H1 (cell line): Measurements from ENCODE around the gene PPP1R9A. TPM values are rescaled to one million over a fixed set of nuclear protein-coding genes. Genes with fewer than 3 reads are reported as not detected.

Experiments used
- BCL11A ChIP-seq, 2 experiments: IDR thresholded peaks; one replicate each; pipeline ENCODE4 v1.6.1; 2011; ENCODE audit warnings: low read depth in 2 of 2, low read length in 2 of 2, mild to moderate bottlenecking in 2 of 2
- RBBP5 ChIP-seq: IDR thresholded peaks from 2 replicates; pipeline ENCODE4 v1.7.1; 2012; ENCODE audit warnings: low read depth, mild to moderate bottlenecking, inconsistent platforms, low read length, moderate library complexity, borderline replicate concordance
- RNF2 ChIP-seq: fragments of 200-900, 300-1000 bp; sonication (generic); IDR thresholded peaks from 2 replicates; pipeline ENCODE4 v1.7.1; 2016; ENCODE audit warnings: borderline replicate concordance, low read depth, mild to moderate bottlenecking, antibody characterized with exemption, low read length; ENCODE audit not compliant: poor library complexity, severe bottlenecking; ENCODE audit errors: missing control alignments
- polyA plus RNA-seq, 7 experiments: library from polyadenylated mRNA; depleted of rRNA in 3 of 7; stranded (reverse) in 5 of 7; unstranded in 2 of 7; fragments of >200 nt in 5 of 7; fragments of 200-250 nt in 2 of 7; gene quantifications; 1 replicate in 5 of 7; 2 replicates in 1 of 7; 4 replicates in 1 of 7; pipeline versions ENCODE4 v1.2.1 to v1.2.3, GENCODE V29; 2011 to 2013; ENCODE audit warnings: missing spikeins in 2 of 7, mixed read lengths in 2 of 7
- total RNA-seq: library from RNA; stranded (reverse); fragmentation: NEBNext Ultra II Directional; extraction: Animal tissue kit (Norgen Biotek cat#: 25700); gene quantifications from 2 replicates; pipeline ENCODE4 v1.2.1, GENCODE V29; 2021
- TF ChIP-seq, protein P1 (sequence below), 3 experiments: IDR thresholded peaks; 1 replicate in 2 of 3; 2 replicates in 1 of 3; pipeline versions ENCODE4 v1.5.1 to v1.6.1; 2011; ENCODE audit warnings: low read length in 3 of 3, mild to moderate bottlenecking in 3 of 3, inconsistent platforms in 2 of 3, low read depth in 1 of 3, moderate library complexity in 1 of 3; ENCODE audit not compliant: insufficient read depth in 1 of 3; ENCODE audit errors: control extremely low read depth in 1 of 3
- TF ChIP-seq, protein P2 (sequence below): fragments of 300-600 bp; sonication (generic); IDR thresholded peaks from 2 replicates; pipeline ENCODE4 v1.7.1; 2012; ENCODE audit warnings: low read length, moderate library complexity, mild to moderate bottlenecking, inconsistent platforms; ENCODE audit not compliant: insufficient replicate concordance

Gene PPP1R9A
- total and polyA plus RNA-seq, 2 of the 8 experiments (the other 6 are each of a cell fraction or from before 2014, with no cell fraction given), result 3.0 to 20.3 TPM

DNA sequence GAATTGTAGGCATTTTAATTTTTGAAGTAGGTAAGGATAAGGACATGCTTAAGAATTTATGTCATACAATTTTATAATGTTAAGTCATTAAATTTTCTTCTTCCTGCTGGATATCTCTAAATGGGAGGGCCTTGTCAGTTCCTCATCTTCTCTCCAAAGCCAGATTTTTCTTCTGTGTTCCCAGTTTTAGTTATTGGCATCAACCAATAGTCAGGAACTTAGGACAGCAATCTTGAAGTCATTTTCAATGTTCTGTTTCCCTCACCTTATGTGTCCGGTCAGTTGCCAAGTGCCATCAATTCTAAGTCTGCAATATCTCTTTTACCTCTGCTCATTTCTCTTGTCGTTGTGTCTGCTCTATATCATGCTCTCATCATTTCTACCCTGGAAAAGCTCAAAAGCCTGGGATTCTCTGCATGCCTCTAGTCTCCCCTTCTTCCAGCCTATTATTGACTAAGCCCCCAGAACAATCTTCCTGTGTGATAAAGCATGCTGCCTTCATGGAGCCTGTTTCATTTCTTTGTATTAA lies 145.2 kb downstream of the PPP1R9A start (continued):
- no peak for TF ChIP-seq RNF2
- TF ChIP-seq BCL11A (IDR thresholded peaks at IDR 0.05; ENCODE audit: low read depth in 2 of 2, low read length in 2 of 2), result no peak
- TF ChIP-seq RBBP5, result no peak
- TF ChIP-seq, protein P1, sequence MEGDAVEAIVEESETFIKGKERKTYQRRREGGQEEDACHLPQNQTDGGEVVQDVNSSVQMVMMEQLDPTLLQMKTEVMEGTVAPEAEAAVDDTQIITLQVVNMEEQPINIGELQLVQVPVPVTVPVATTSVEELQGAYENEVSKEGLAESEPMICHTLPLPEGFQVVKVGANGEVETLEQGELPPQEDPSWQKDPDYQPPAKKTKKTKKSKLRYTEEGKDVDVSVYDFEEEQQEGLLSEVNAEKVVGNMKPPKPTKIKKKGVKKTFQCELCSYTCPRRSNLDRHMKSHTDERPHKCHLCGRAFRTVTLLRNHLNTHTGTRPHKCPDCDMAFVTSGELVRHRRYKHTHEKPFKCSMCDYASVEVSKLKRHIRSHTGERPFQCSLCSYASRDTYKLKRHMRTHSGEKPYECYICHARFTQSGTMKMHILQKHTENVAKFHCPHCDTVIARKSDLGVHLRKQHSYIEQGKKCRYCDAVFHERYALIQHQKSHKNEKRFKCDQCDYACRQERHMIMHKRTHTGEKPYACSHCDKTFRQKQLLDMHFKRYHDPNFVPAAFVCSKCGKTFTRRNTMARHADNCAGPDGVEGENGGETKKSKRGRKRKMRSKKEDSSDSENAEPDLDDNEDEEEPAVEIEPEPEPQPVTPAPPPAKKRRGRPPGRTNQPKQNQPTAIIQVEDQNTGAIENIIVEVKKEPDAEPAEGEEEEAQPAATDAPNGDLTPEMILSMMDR (IDR thresholded peaks at IDR 0.05; ENCODE audit: control extremely low read depth in 1 of 3, insufficient read depth in 1 of 3, low read depth in 1 of 3, low read length in 3 of 3), result no peak
- TF ChIP-seq, protein P2, sequence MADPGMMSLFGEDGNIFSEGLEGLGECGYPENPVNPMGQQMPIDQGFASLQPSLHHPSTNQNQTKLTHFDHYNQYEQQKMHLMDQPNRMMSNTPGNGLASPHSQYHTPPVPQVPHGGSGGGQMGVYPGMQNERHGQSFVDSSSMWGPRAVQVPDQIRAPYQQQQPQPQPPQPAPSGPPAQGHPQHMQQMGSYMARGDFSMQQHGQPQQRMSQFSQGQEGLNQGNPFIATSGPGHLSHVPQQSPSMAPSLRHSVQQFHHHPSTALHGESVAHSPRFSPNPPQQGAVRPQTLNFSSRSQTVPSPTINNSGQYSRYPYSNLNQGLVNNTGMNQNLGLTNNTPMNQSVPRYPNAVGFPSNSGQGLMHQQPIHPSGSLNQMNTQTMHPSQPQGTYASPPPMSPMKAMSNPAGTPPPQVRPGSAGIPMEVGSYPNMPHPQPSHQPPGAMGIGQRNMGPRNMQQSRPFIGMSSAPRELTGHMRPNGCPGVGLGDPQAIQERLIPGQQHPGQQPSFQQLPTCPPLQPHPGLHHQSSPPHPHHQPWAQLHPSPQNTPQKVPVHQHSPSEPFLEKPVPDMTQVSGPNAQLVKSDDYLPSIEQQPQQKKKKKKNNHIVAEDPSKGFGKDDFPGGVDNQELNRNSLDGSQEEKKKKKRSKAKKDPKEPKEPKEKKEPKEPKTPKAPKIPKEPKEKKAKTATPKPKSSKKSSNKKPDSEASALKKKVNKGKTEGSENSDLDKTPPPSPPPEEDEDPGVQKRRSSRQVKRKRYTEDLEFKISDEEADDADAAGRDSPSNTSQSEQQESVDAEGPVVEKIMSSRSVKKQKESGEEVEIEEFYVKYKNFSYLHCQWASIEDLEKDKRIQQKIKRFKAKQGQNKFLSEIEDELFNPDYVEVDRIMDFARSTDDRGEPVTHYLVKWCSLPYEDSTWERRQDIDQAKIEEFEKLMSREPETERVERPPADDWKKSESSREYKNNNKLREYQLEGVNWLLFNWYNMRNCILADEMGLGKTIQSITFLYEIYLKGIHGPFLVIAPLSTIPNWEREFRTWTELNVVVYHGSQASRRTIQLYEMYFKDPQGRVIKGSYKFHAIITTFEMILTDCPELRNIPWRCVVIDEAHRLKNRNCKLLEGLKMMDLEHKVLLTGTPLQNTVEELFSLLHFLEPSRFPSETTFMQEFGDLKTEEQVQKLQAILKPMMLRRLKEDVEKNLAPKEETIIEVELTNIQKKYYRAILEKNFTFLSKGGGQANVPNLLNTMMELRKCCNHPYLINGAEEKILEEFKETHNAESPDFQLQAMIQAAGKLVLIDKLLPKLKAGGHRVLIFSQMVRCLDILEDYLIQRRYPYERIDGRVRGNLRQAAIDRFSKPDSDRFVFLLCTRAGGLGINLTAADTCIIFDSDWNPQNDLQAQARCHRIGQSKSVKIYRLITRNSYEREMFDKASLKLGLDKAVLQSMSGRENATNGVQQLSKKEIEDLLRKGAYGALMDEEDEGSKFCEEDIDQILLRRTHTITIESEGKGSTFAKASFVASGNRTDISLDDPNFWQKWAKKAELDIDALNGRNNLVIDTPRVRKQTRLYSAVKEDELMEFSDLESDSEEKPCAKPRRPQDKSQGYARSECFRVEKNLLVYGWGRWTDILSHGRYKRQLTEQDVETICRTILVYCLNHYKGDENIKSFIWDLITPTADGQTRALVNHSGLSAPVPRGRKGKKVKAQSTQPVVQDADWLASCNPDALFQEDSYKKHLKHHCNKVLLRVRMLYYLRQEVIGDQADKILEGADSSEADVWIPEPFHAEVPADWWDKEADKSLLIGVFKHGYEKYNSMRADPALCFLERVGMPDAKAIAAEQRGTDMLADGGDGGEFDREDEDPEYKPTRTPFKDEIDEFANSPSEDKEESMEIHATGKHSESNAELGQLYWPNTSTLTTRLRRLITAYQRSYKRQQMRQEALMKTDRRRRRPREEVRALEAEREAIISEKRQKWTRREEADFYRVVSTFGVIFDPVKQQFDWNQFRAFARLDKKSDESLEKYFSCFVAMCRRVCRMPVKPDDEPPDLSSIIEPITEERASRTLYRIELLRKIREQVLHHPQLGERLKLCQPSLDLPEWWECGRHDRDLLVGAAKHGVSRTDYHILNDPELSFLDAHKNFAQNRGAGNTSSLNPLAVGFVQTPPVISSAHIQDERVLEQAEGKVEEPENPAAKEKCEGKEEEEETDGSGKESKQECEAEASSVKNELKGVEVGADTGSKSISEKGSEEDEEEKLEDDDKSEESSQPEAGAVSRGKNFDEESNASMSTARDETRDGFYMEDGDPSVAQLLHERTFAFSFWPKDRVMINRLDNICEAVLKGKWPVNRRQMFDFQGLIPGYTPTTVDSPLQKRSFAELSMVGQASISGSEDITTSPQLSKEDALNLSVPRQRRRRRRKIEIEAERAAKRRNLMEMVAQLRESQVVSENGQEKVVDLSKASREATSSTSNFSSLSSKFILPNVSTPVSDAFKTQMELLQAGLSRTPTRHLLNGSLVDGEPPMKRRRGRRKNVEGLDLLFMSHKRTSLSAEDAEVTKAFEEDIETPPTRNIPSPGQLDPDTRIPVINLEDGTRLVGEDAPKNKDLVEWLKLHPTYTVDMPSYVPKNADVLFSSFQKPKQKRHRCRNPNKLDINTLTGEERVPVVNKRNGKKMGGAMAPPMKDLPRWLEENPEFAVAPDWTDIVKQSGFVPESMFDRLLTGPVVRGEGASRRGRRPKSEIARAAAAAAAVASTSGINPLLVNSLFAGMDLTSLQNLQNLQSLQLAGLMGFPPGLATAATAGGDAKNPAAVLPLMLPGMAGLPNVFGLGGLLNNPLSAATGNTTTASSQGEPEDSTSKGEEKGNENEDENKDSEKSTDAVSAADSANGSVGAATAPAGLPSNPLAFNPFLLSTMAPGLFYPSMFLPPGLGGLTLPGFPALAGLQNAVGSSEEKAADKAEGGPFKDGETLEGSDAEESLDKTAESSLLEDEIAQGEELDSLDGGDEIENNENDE, result no peak
- TF ChIP-seq, all 59 proteins: peak for 0
